ENCODE measurements around the gene TTLL11.

TTLL11 gene

GRCh38 chr9:121822093-121823085 is 270.7 kb downstream of the TTLL11 start:
- DNase-seq, result no peak

GRCh38 chr9:121821326-121821725 is 271.8 kb downstream of the TTLL11 start:
- no peak for DNase-seq

GRCh38 chr9:121820286-121821005 is 272.7 kb downstream of the TTLL11 start:
- DNase-seq, result no peak

- DNase-seq, result peak; percentile 71
These were observed 273.5 kb downstream of the TTLL11 start for GRCh38 chr9:121819428-121820231.

- DNase-seq, result no peak
These were observed 274.2 kb downstream of the TTLL11 start for GRCh38 chr9:121818841-121819427.

GRCh38 chr9:121818016-121818661 is 275.0 kb downstream of the TTLL11 start:
- no peak for DNase-seq

GRCh38 chr9:121817476-121817875 is 275.6 kb downstream of the TTLL11 start:
- no peak for DNase-seq

GRCh38 chr9:121816845-121817450 is 276.2 kb downstream of the TTLL11 start:
- DNase-seq, result no peak

- DNase-seq, result no peak
These were observed 276.7 kb downstream of the TTLL11 start for GRCh38 chr9:121816449-121816817.

GRCh38 chr9:121815546-121816448 is 277.3 kb downstream of the TTLL11 start:
- DNase-seq, result no peak

- DNase-seq, result no peak
These were observed 278.0 kb downstream of the TTLL11 start for GRCh38 chr9:121815084-121815483.

- no peak for DNase-seq
These were observed 278.5 kb downstream of the TTLL11 start for GRCh38 chr9:121814594-121814993.

- DNase-seq, result no peak
These were observed 279.4 kb downstream of the TTLL11 start for GRCh38 chr9:121813519-121814210.

GRCh38 chr9:121812159-121812735 is 280.9 kb downstream of the TTLL11 start:
- DNase-seq, result no peak

- no peak for DNase-seq
These were observed 281.4 kb downstream of the TTLL11 start for GRCh38 chr9:121811751-121812150.

- DNase-seq, result no peak
These were observed 282.0 kb downstream of the TTLL11 start for GRCh38 chr9:121811140-121811539.

GRCh38 chr9:121810489-121810888 is 282.6 kb downstream of the TTLL11 start:
- no peak for DNase-seq

- DNase-seq, result no peak
These were observed 283.6 kb downstream of the TTLL11 start for GRCh38 chr9:121809356-121810050.

GRCh38 chr9:121808781-121809180 is 284.3 kb downstream of the TTLL11 start:
- DNase-seq, result no peak

All from NCI-H526 treated with DMSO at 0.1 percent for 48 hours (cell line).